GM10266 (cell line): Measurements from ENCODE around the gene NAV2.

ENCODE experiments used
- DNase-seq: peaks from one replicate; pipeline ENCODE4 v3.0.0; 2012; ENCODE audit errors: extremely low spot score
- TF ChIP-seq, protein P1 (sequence below): IDR thresholded peaks from 2 replicates; pipeline ENCODE4 v1.5.1; 2012; ENCODE audit warnings: mild to moderate bottlenecking, low read depth; ENCODE audit not compliant: control insufficient read depth, insufficient read depth; ENCODE audit errors: missing control alignments

NAV2 gene

DNA sequence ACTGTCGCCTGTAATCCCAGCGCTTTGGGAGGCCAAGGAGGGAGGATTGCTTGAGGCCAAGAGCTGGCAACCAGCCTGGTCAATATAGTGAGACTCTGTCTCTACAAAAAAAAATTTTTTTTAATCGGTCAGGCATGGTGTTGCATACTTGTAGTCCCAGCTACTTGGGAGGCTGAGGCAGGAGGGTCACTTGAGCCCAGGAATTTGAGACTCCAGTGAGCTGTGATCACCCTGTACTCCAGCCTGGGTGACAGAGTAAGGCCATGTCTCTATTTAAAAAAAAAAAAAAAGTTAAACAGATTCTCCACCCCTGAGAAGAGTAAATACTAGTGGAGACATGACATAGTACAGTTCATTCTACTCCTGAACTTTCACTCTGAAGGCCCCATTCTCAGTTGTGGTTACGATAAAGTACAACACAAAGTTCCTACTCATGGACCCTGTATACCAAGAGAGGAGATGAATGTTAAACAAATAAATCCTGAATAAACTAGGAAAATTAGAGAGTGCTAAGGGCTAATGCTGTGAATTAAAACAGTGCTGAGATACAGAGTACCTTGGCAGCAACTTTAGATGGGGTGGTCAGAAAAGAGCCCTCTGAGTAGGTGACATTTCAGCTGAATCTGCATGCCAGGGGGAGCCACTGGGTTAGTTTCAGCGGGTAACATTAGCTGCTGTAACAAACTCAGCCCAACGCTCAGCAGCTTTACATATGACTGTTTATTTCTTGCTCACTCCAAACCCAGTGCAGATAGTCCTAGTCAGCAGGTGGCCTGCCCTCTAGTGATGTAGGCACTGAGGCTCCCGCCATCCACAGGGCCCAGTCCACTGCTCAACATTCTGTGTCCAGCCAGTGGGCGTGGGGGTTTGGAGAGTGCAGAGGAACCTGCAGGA lies 372.5 kb downstream of the NAV2 start:
- TF ChIP-seq, protein P1, sequence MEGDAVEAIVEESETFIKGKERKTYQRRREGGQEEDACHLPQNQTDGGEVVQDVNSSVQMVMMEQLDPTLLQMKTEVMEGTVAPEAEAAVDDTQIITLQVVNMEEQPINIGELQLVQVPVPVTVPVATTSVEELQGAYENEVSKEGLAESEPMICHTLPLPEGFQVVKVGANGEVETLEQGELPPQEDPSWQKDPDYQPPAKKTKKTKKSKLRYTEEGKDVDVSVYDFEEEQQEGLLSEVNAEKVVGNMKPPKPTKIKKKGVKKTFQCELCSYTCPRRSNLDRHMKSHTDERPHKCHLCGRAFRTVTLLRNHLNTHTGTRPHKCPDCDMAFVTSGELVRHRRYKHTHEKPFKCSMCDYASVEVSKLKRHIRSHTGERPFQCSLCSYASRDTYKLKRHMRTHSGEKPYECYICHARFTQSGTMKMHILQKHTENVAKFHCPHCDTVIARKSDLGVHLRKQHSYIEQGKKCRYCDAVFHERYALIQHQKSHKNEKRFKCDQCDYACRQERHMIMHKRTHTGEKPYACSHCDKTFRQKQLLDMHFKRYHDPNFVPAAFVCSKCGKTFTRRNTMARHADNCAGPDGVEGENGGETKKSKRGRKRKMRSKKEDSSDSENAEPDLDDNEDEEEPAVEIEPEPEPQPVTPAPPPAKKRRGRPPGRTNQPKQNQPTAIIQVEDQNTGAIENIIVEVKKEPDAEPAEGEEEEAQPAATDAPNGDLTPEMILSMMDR, result no peak
- no peak for DNase-seq

DNA sequence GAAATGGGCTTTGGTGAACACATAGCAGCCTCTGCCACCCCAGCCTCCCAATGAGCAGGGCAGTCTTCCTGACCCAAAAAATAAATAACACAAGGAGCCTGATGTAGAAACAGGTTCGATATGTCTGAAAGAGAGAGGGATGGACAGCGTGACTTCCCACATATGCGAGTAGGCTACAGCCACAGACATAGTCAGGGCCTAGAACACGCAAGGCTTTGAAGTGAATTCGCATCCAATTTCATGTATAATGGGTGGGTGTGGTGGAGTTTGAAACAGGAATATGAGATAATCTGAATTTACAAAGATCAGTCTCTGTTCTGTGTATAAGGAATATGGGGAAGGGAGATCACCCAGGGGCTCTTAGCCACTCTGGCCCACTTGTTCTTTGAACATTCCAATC lies 373.3 kb downstream of the NAV2 start:
- no peak for DNase-seq
- TF ChIP-seq, protein P1, result no peak

DNA sequence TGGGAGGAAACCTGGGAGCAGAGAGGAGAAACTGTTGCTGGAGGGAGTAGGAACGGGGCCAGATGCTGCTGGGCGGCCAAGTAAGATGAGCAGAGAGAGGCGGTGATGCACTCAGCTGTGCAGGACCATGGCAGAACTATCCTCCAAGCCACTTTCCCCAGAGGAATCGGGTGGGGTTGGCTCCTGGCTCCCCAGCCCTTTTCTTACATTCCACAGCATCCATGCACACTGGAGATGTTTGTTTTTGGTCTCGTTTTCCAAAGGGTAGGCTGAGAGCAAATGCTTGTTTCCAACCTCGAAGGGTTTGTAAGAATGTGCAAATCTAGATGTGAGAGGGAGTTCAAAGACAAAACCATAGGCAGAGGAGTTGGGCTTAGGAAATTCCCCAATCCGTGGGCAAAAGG lies 374.5 kb downstream of the NAV2 start:
- DNase-seq, result no peak
- TF ChIP-seq, protein P1, result no peak

DNA sequence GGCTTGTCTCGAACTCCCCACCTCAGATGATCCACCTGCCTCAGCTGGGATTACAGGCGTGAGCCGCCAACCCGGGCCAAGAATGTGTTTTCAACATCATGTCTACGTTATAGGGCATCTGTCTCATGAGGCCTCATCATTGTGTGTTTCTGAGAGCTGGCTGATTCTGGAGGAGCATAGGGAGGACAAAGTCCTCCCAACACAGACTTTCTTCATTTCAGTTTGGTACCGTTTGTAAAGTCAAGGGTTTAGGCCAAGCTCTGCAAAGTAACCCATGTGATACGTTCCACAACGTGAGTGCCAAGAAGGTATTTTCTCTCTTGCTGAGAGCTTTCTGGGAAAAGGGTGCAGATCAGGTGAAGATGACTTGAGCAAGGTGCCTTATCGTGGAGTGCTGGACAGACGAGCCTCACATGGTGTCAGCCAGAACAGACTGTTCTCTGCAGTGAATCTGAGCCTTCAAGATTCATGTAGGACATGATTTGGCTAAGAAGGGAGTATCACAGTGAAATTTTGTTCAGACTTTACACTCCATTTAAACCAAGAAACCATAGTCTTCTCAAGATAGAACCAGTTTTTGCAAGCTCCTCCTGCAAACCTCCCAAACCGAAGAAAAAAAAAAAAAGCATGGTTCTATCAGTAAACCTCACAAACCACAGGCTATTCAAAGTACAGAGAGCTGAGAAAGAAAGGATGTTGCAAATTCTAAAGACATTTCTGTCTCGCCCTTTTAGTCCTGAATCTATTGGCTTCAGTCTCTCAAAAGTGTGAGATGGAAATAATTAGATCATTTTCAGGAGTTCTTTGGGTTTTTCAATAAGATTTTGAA lies 376.0 kb downstream of the NAV2 start:
- TF ChIP-seq, protein P1, result no peak
- DNase-seq, result no peak

DNA sequence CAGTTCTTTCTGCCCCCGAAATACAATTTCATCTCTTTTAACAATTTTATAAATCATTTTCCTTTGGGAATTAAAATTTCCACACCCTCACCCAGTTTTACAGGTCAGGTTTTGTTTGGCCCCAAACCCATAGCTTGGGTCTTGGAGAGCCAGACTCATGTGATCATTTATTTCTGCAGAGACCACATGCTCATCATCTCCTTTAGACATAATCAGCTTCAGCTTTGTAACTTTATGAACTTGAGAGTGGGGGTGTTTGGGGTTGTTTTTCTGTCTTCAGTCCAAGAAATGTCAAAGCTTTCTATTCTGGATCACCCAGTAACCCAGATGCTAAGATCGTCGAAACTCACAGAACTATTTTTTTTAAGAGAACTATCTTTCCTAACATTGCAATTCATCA lies 376.7 kb downstream of the NAV2 start:
- DNase-seq, result no peak
- TF ChIP-seq, protein P1, result no peak

DNA sequence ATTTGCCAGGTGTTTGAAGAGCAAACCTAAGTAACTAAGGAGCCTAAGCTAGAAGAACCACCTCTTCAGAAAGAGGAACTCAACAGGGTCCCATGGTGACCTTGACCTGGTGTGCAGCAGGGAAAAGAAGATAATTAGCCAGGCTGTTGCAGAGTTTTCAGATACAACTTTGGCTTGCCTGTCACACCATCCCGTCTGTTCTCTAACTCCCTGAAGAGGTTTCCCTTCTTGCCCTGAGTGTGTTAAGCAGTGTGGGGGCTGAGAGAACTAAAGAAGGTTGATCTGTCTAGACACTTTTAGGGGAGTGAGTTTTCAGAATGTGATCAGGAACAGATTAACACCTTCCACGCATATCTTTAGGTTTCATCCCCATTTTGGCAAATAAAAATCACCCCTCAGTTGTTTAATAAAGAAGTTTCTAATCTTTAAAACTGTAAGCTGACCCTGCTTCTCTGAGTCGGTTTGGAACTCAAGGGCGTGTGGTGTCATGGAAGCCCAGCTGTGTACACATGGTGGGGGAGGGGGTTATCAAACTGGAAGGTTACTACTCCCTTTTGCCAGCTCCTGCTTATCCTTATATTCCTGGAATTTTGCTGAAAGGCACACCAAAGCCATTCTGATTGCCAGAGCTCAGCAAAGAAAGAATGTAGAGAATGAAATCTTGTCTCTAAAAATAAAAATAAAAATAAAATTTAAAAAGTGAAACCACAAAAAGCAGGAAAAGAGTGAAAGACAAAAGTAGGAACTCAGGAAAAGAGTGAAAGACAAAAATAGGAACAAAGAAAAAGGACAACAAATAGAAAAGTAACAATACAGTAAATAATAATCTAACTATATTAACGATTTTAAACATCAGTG lies 377.4 kb downstream of the NAV2 start:
- DNase-seq, result no peak
- TF ChIP-seq, protein P1, result no peak
